ENCODE data around the gene CTTNBP2. TPM values are rescaled to one million over a fixed set of nuclear protein-coding genes. Genes with fewer than 3 reads are reported as not detected.

Gene CTTNBP2
- total RNA-seq, 3 donors from 2014 or later (not counting 1 experiment from before 2014, with no cell fraction given), result 0.10 TPM; not detected in 2

GRCh38 chr7:117739085-117739484 lies 134.2 kb downstream of the CTTNBP2 start:
- intact Hi-C loops (cut with micrococcal nuclease), result no loop called here
- H3K9me3 ChIP-seq (ENCODE audit: control insufficient read depth, insufficient read depth, low read length), result no peaks in the 10 kb centered on the region
- H3K27me3 Mint-ChIP-seq (ENCODE audit: low read depth in 2 of 2), result no peaks in the 10 kb centered on the region
- peaks cover 2% of the 10 kb centered on the region in 2 donors for H3K9me3 Mint-ChIP-seq
- no peak overlapping the region for H3K27ac Mint-ChIP-seq
- H3K4me1 Mint-ChIP-seq, result no peaks in the 10 kb centered on the region
- H3K36me3 Mint-ChIP-seq, result no peaks in the 10 kb centered on the region
- 72% methylated on average over 3 of the region's 4 CpGs for WGBS (ENCODE audit: insufficient coverage)
- ATAC-seq (no peak), DNase-seq (no peak)
- H3K4me1 ChIP-seq (ENCODE audit: control insufficient read depth, insufficient read depth, low read length), result no peaks in the 10 kb centered on the region
- no peak overlapping the region for H3K27ac ChIP-seq (ENCODE audit: low read length)
- no peaks in the 10 kb centered on the region for H3K36me3 ChIP-seq (ENCODE audit: control insufficient read depth, insufficient read depth, low read length)
- H3K4me3 ChIP-seq (ENCODE audit: low read length), result no peak overlapping the region
- TF ChIP-seq, protein P1, sequence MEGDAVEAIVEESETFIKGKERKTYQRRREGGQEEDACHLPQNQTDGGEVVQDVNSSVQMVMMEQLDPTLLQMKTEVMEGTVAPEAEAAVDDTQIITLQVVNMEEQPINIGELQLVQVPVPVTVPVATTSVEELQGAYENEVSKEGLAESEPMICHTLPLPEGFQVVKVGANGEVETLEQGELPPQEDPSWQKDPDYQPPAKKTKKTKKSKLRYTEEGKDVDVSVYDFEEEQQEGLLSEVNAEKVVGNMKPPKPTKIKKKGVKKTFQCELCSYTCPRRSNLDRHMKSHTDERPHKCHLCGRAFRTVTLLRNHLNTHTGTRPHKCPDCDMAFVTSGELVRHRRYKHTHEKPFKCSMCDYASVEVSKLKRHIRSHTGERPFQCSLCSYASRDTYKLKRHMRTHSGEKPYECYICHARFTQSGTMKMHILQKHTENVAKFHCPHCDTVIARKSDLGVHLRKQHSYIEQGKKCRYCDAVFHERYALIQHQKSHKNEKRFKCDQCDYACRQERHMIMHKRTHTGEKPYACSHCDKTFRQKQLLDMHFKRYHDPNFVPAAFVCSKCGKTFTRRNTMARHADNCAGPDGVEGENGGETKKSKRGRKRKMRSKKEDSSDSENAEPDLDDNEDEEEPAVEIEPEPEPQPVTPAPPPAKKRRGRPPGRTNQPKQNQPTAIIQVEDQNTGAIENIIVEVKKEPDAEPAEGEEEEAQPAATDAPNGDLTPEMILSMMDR (IDR thresholded peaks at IDR 0.05), result no peak
- H3K4me3 Mint-ChIP-seq, result no peak overlapping the region
- no peaks in the 10 kb centered on the region for H3K27me3 ChIP-seq (ENCODE audit: control insufficient read depth, insufficient read depth, low read length)

- no peaks in the 10 kb centered on the region for H3K36me3 Mint-ChIP-seq
- Histone ChIP-seq H3K4me1 (ENCODE audit: control insufficient read depth, insufficient read depth, low read length) (no peaks in the 10 kb centered on the region), H3K27ac (ENCODE audit: low read length) (no peak overlapping the region), H3K9me3 (ENCODE audit: control insufficient read depth, insufficient read depth, low read length) (no peaks in the 10 kb centered on the region), H3K36me3 (ENCODE audit: control insufficient read depth, insufficient read depth, low read length) (no peaks in the 10 kb centered on the region), H3K4me3 (ENCODE audit: low read length) (no peak overlapping the region), H3K27me3 (ENCODE audit: control insufficient read depth, insufficient read depth, low read length) (no peaks in the 10 kb centered on the region)
- no peaks in the 10 kb centered on the region for H3K4me1 Mint-ChIP-seq
- intact Hi-C loops (cut with micrococcal nuclease), result no loop called here
- no peak overlapping the region for H3K4me3 Mint-ChIP-seq
- peaks cover 2% of the 10 kb centered on the region in 2 donors for H3K9me3 Mint-ChIP-seq
- TF ChIP-seq, protein P1 (IDR thresholded peaks at IDR 0.05), result no peak
- no peak for DNase-seq
- 89% methylated on average over 9 of the region's 9 CpGs for WGBS (ENCODE audit: insufficient coverage)
- no peaks in the 10 kb centered on the region for H3K27me3 Mint-ChIP-seq (ENCODE audit: low read depth in 2 of 2)
- no peak overlapping the region for H3K27ac Mint-ChIP-seq
- ATAC-seq, result no peak
These were observed 135.3 kb downstream of the CTTNBP2 start for GRCh38 chr7:117737926-117738325.

DNA sequence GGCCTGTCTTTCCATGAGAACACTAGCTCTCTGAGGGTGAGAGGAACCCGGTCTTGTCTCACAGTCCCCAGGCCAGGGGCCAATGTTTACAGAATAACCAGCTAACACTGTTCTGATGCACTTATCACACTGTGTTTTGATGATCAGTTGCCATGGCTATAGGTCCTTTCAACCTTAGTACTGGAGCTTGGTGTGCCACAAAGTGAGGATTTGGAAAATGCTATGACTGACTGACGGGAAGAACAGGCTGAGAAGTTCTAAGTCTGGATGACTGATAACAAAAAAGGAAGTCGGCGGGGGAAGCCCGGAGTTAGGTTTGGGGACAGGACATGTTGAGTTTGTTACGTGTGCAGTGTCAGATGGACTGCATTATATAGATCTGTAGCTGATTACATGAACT lies 141.8 kb downstream of the CTTNBP2 start:
- DNase-seq, result no peak

GRCh38 chr7:117730390-117730789 lies 142.9 kb downstream of the CTTNBP2 start:
- Histone ChIP-seq H3K4me1 (ENCODE audit: control insufficient read depth, insufficient read depth, low read length) (no peaks in the 10 kb centered on the region), H3K27me3 (ENCODE audit: control insufficient read depth, insufficient read depth, low read length) (no peaks in the 10 kb centered on the region), H3K4me3 (ENCODE audit: low read length) (no peak overlapping the region), H3K9me3 (ENCODE audit: control insufficient read depth, insufficient read depth, low read length) (no peaks in the 10 kb centered on the region), H3K36me3 (ENCODE audit: control insufficient read depth, insufficient read depth, low read length) (no peaks in the 10 kb centered on the region), H3K27ac (ENCODE audit: low read length) (no peak overlapping the region)
- no peaks in the 10 kb centered on the region for H3K4me1 Mint-ChIP-seq
- intact Hi-C loops (cut with micrococcal nuclease), result no loop called here
- H3K9me3 Mint-ChIP-seq, result no peaks in the 10 kb centered on the region
- no peaks in the 10 kb centered on the region for H3K36me3 Mint-ChIP-seq
- 89% methylated on average over 3 of the region's 3 CpGs for WGBS (ENCODE audit: insufficient coverage)
- ATAC-seq (no peak), DNase-seq (no peak)
- peaks cover 3 to 7% of the 10 kb centered on the region in 2 donors for H3K27me3 Mint-ChIP-seq (ENCODE audit: low read depth in 2 of 2)
- H3K4me3 Mint-ChIP-seq, result no peak overlapping the region
- H3K27ac Mint-ChIP-seq, result no peak overlapping the region
- TF ChIP-seq, protein P1 (IDR thresholded peaks at IDR 0.05), result no peak

More for the DNA sequence above, 141.8 kb downstream of the CTTNBP2 start:
- intact Hi-C loops (cut with micrococcal nuclease), result no loop called here
- H3K9me3 Mint-ChIP-seq, result no peaks in the 10 kb centered on the region
- no peak overlapping the region for H3K27ac ChIP-seq (ENCODE audit: low read length)
- H3K4me1 ChIP-seq (ENCODE audit: control insufficient read depth, insufficient read depth, low read length), result no peaks in the 10 kb centered on the region
- H3K36me3 ChIP-seq (ENCODE audit: control insufficient read depth, insufficient read depth, low read length), result no peaks in the 10 kb centered on the region
- H3K4me3 ChIP-seq (ENCODE audit: low read length), result no peak overlapping the region
- ATAC-seq, result no peak
- no peaks in the 10 kb centered on the region for H3K4me1 Mint-ChIP-seq
- H3K27ac Mint-ChIP-seq, result no peak overlapping the region
- no peaks in the 10 kb centered on the region for H3K36me3 Mint-ChIP-seq
- TF ChIP-seq, protein P1 (IDR thresholded peaks at IDR 0.05), result no peak
- H3K9me3 ChIP-seq (ENCODE audit: control insufficient read depth, insufficient read depth, low read length), result no peaks in the 10 kb centered on the region
- no peak overlapping the region for H3K4me3 Mint-ChIP-seq
- H3K27me3 ChIP-seq (ENCODE audit: control insufficient read depth, insufficient read depth, low read length), result no peaks in the 10 kb centered on the region
- 30% methylated on average over 6 of the region's 6 CpGs for WGBS (ENCODE audit: insufficient coverage)
- H3K27me3 Mint-ChIP-seq (ENCODE audit: low read depth in 2 of 2), result peaks cover 3 to 7% of the 10 kb centered on the region in 2 donors

Measured in natural killer cell (primary cell).